Measurements from ENCODE around the gene TENM4. TPM values are rescaled to one million over a fixed set of nuclear protein-coding genes. Genes with fewer than 3 reads are reported as not detected.
A peak's percentile ranks its signal among the peaks of the same experiment; 100 is the strongest.

TENM4 gene
- total RNA-seq, 1 donor from 2014 or later: not detected

- no peak overlapping the region for H3K4me3 Mint-ChIP-seq
- peak overlapping the region; percentile 58 for H3K27ac Mint-ChIP-seq
- H3K4me1 Mint-ChIP-seq: peaks cover 25% of the 10 kb centered on the region
- no peaks in the 10 kb centered on the region for H3K36me3 Mint-ChIP-seq (ENCODE audit: low read depth)
- intact Hi-C loops (cut with micrococcal nuclease): no loop called here
- DNase-seq: no peak
- H3K27me3 Mint-ChIP-seq: no peaks in the 10 kb centered on the region
- no peaks in the 10 kb centered on the region for H3K9me3 Mint-ChIP-seq
These were observed 786.0 kb downstream of the TENM4 start for GRCh38 chr11:78654866-78655265.

DNA sequence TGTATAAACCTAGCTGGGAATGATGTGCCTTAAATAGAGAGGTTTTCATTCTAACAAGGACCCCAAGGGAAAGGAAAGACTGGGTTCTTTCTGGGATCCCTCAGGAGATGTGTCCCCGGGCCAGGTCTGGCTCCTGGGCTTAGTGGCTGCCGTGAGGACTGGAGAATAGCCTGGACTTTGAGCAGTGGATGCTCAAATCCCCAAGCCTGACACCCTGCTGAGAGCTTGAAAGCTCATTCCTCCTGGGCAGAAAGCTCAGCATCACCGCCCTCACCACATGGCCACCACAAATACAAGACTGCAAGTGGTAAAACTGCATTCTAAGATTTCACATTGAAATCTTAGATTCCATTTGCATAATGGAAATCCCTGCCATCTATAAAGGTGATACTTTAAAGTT, 786.8 kb downstream of the TENM4 start:
- intact Hi-C loops (cut with micrococcal nuclease): no loop called here
- no peak for DNase-seq
- H3K4me1 Mint-ChIP-seq: peaks cover 25% of the 10 kb centered on the region
- peak overlapping the region; percentile 58 for H3K27ac Mint-ChIP-seq
- no peaks in the 10 kb centered on the region for H3K36me3 Mint-ChIP-seq (ENCODE audit: low read depth)
- H3K4me3 Mint-ChIP-seq: no peak overlapping the region
- no peaks in the 10 kb centered on the region for H3K9me3 Mint-ChIP-seq
- H3K27me3 Mint-ChIP-seq: no peaks in the 10 kb centered on the region

DNA sequence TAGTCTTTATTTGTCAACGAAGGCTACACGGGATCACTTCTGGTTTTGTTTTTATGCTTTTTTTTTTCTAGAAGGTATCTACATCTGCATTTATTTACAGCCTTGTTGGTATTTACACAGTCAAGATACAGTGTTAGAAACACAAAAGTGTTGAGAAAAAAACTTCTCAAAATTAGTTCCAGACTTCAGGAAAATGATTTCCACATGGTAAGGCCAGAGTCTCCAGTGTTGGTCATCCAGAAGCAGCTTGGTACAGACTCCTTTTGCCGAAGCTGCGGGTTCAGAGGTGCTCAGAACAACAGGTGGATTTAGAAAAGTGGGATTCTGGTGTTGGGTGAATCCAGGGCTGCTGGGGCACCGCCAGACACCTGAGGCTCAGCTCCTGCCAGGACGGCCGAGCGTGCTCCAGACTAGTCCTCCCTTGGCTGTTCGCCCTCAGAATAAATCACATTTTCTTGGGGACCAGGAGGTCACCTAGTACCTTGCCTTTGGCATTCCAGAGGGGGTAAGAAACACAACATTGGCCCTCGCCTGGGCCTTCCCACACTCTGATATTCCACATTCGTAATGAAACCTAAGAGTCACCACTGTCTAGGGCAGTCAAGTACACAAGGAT, 787.4 kb downstream of the TENM4 start:
- no peaks in the 10 kb centered on the region for H3K27me3 Mint-ChIP-seq
- no peak overlapping the region for H3K4me3 Mint-ChIP-seq
- no peaks in the 10 kb centered on the region for H3K9me3 Mint-ChIP-seq
- peaks cover 30% of the 10 kb centered on the region for H3K4me1 Mint-ChIP-seq
- intact Hi-C loops (cut with micrococcal nuclease): loop anchor here (2.0 kb wide), 1 partner anchor 17 kb away; no protein-coding TSS in a partner anchor
- no peaks in the 10 kb centered on the region for H3K36me3 Mint-ChIP-seq (ENCODE audit: low read depth)
- DNase-seq: no peak
- H3K27ac Mint-ChIP-seq: peak overlapping the region; percentile 58

DNA sequence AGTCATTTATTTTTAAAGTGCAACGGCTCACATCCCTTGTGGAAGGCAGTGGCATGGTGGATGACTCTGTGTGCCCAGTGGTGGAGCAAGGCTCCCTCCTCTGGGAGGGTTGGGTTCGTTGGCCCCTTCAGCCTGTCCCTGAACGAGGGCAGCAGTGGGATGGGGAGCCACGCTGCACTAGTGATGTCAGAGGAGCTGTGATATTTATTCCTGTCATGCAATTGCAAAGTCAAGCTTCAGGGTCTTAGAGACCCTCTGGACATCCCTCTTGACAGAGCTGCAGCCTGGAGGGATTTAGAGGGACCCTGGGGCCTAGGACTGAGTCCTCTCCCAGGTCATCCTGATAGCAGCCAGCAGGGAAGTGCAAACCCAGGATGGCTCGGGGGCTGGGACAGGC, 788.0 kb downstream of the TENM4 start:
- intact Hi-C loops (cut with micrococcal nuclease): loop anchor here (1.0 to 2.0 kb wide), 2 partner anchors 10 to 16 kb away; no protein-coding TSS in a partner anchor
- Mint-ChIP-seq H3K4me3 (peak overlapping the region; percentile 37), H3K36me3 (ENCODE audit: low read depth) (no peaks in the 10 kb centered on the region), H3K9me3 (no peaks in the 10 kb centered on the region), H3K27ac (peak overlapping the region; percentile 89), H3K4me1 (peaks cover 31% of the 10 kb centered on the region), H3K27me3 (no peaks in the 10 kb centered on the region)
- no peak for DNase-seq

DNA sequence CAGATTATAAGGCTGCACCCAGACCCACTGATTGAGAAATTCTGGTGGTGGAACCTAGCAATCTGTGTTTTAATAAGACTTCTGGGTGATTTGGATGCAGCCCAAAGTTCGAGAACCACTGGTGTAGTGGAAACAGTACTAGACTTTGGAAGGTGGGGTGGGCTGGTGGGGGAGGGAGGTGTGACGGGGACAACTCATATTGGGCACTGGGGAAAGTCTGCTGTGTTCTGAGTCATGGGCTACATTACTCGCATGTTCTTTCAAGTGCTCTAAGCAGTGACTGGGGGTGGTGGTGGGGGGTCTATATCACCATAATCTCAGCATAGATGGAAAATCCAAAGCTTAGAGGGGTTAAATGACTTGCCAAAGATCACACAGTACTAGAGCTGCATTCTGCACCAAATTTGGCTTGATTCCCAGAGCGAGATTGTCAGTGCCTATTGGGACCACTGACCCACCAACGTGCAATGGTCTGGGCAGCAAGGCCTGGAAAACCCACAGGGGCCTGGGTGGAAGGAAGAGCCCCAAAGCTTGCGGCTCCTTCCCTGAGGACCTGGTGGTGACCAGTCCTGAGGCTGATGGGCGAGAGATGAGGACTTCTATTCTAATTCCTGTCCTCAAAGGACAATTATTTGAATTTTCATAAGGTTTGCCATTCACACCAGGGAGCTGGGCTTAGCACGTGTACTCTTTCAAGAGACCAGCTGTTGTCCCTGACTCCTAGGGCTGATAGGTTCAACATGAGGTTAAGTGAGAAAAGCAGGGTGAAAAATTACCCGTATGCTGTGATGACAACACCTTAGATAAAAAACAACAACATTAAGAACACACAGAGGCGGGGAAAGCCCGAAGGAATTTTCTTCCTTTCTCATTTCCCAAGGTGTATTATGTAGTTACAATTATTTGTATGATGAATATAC, 788.6 kb downstream of the TENM4 start:
- peak overlapping the region; percentile 46 for H3K4me3 Mint-ChIP-seq
- intact Hi-C loops (cut with micrococcal nuclease): loop anchor here (1.0 to 2.0 kb wide), 2 partner anchors 9 to 15 kb away; no protein-coding TSS in a partner anchor

GRCh38 chr11:78651136-78651775, 789.6 kb downstream of the TENM4 start:
- no peak for DNase-seq
- Mint-ChIP-seq H3K27me3 (no peaks in the 10 kb centered on the region), H3K4me1 (peaks cover 36% of the 10 kb centered on the region), H3K36me3 (ENCODE audit: low read depth) (no peaks in the 10 kb centered on the region), H3K27ac (peak overlapping the region; percentile 81), H3K9me3 (no peaks in the 10 kb centered on the region), H3K4me3 (peak overlapping the region; percentile 12)
- intact Hi-C loops (cut with micrococcal nuclease): no loop called here

More for the DNA sequence above, 788.6 kb downstream of the TENM4 start:
- Mint-ChIP-seq H3K4me1 (peaks cover 31% of the 10 kb centered on the region), H3K36me3 (ENCODE audit: low read depth) (no peaks in the 10 kb centered on the region), H3K27me3 (no peaks in the 10 kb centered on the region), H3K27ac (peak overlapping the region; percentile 91), H3K9me3 (no peaks in the 10 kb centered on the region)
- no peak for DNase-seq

DNA sequence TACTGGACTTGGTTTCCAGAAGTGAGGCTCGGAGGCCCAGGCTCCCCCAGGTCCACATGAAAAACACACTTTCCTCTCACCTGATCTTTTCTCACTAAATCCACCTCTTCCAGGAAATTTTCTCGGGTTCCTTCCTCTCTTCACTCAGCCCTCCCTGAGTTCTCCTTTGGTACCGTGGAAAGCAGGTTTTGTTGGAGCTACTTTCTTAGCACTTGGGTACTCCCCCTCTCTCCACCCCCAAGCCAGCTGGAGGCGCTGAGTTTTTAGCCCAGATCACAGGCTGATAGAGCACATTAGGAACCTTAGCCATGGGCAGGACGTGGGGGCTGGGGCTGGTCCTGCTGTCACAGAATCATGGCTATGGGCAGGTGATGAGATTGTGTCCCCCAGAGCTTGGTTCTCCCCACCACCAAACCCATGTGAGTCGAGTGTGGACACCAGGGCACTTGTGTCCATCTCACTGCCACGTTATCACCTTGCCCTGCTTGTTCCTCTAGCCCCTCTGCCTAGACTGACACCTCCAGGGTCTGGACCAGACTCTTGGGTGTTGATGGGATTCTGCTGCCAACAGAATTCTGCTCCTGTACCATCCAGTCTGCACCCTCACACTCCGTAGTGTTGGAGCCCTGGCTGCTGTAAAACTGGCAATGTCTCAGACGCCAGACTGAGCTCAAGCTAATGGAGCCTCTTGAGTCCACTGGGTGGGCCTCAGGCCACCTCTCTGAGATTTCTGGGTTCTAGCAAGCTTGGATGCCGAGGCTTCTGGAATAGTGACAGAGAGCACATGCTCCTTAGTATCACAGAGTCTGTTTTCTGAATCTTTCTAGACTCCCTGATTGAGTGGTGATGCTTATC, 791.2 kb downstream of the TENM4 start:
- Mint-ChIP-seq H3K27me3 (no peaks in the 10 kb centered on the region), H3K27ac (peak overlapping the region; percentile 65), H3K4me3 (no peak overlapping the region), H3K36me3 (ENCODE audit: low read depth) (no peaks in the 10 kb centered on the region), H3K9me3 (no peaks in the 10 kb centered on the region), H3K4me1 (peaks cover 43% of the 10 kb centered on the region)
- intact Hi-C loops (cut with micrococcal nuclease): loop anchor here (5.0 to 10.0 kb wide), 3 partner anchors 148 to 493 kb away; partner anchors contain the start of gene GAB2
- no peak for DNase-seq

DNA sequence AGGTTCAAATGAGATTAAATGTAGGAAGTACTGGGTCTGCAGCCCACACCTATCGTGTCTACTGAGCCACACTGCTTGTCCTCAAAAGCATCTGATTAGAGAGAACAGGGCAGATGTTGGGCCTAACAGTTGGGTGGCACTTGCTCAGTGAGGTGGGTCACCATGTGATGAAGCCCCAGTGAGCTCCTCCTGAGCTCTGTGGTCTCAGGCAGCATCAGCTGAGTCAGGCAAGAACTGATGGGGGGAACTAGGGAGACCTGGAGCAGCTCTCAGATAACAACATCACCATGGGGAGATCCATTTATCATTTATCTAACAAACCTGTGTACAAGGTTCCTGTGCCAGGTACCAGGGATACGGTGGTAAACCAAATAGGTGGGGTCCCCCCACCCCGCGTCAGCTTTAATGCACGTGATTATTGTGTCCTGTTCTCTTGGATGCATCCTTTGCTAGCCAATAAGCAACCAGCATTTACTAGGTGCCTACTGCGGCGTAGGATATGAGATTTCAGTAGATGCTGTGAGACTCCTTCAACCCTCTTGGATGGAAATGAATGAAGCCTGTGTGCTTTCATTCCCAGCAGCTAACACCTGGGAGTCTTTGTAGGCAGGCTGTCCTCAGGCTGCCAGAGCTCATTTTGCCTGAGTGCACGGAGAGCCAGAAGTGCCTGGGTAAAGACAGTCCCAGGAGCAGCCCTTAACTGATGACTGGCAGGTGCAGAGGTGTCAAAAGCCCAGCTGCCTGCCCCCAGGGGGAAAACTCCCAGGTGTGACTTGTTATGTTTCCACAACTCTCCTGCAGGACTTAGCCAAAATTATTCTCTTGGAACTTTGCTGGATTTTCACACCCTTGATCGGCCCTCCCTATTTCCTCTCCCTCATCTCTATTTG, 792.6 kb downstream of the TENM4 start:
- Mint-ChIP-seq H3K27me3 (no peaks in the 10 kb centered on the region), H3K4me3 (no peak overlapping the region), H3K36me3 (ENCODE audit: low read depth) (no peaks in the 10 kb centered on the region), H3K27ac (peak overlapping the region; percentile 20), H3K9me3 (no peaks in the 10 kb centered on the region), H3K4me1 (peaks cover 40% of the 10 kb centered on the region)
- DNase-seq: peak; percentile 53
- intact Hi-C loops (cut with micrococcal nuclease): loop anchor here (2.0 to 10.0 kb wide), 5 partner anchors 149 to 845 kb away; partner anchors contain the start of gene GAB2

DNA sequence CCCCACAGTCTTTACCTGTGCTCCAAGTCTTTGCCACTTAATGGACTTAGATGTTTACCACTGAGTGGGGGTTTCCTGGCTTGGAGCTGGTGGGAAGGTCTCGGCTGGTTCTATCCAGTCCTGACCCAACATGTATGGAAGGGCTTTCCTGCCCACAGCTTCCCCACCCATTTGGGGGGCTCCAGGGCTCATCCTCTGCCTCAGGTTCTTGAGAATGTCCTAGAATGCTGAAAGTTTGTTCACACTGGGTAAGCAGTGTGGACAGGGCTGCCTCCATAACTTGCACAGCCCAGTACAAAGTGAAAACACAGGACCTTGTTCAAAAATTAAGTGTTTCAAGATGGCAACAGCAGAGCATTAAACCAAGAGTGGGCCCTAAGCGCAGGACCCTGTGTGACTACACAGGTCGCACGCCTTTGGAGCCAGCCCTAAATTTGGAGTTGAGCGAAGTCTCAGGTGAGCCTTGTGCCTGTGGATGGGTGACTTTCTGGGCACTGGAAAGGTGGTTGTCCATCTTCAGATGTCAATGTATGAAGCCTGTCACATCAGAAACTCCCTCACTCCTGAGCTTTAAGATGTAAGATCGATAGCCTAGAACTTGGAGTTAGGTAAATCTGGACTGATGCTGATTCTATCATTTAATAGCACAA, 793.4 kb downstream of the TENM4 start:
- peaks cover 44% of the 10 kb centered on the region for H3K4me1 Mint-ChIP-seq
- no peaks in the 10 kb centered on the region for H3K36me3 Mint-ChIP-seq (ENCODE audit: low read depth)
- H3K9me3 Mint-ChIP-seq: no peaks in the 10 kb centered on the region
- DNase-seq: peak; percentile 54
- no peak overlapping the region for H3K27ac Mint-ChIP-seq
- no peak overlapping the region for H3K4me3 Mint-ChIP-seq
- no peaks in the 10 kb centered on the region for H3K27me3 Mint-ChIP-seq
- intact Hi-C loops (cut with micrococcal nuclease): loop anchor here (2.0 to 10.0 kb wide), 5 partner anchors 150 to 845 kb away; partner anchors contain the start of gene GAB2

DNA sequence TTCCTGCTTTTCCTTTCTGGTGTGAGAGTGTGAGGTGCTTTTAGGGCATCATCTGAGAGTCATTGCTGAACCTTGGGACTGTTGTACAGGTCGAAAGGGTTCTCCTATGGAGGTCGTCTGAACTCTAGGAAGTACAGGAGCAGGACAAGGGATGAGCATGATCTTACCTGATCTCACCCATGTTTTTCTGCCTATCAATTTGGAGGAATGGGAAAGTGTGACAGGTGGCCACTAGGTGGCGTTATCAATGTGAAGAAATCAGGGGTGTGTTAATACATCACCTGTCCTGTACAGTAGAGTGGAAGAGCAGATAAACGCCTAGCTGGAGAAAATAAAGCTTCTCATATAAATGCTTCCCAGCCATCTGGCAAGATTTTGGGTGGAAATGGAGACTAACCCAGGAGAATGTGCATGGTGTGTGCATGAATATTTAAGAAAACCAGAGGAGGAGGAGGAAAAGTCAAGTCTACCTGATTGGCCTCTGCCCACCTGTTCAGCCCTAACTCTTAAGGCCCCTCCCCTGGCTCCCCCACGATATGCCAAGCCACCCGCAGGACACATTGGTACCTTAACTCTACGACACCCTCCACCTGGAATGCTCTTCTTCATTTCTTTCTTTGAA, 794.2 kb downstream of the TENM4 start:
- Mint-ChIP-seq H3K27ac (peak overlapping the region; percentile 40), H3K36me3 (ENCODE audit: low read depth) (no peaks in the 10 kb centered on the region), H3K27me3 (no peaks in the 10 kb centered on the region), H3K4me1 (peaks cover 43% of the 10 kb centered on the region), H3K9me3 (no peaks in the 10 kb centered on the region), H3K4me3 (no peak overlapping the region)
- intact Hi-C loops (cut with micrococcal nuclease): loop anchor here (1.0 to 10.0 kb wide), 6 partner anchors 151 to 846 kb away; partner anchors contain the start of gene GAB2
- peak; percentile 87 for DNase-seq
